Erythroblast (primary cell): ENCODE results near the gene TMEM236.

Source experiments
- DNase-seq, 2 experiments: peaks; one replicate each; lab custom pipeline; 2025; lab: John Stamatoyannopoulos, UW
- GATA1 ChIP-seq: IDR thresholded peaks from 2 replicates; pipeline ENCODE4 v1.6.1; 2011; ENCODE audit warnings: low read depth, mild to moderate bottlenecking, control low read depth, low read length, moderate library complexity
- POLR2A ChIP-seq: IDR thresholded peaks from 2 replicates; pipeline ENCODE4 v1.6.1; 2011; ENCODE audit warnings: mild to moderate bottlenecking, low read length

Gene TMEM236

GRCh38 chr10:17758896-17759295, 6.9 kb downstream of the TMEM236 start:
- no peak for DNase-seq
- no peak for TF ChIP-seq GATA1
- no peak for TF ChIP-seq POLR2A

- TF ChIP-seq GATA1 (no peak), POLR2A (no peak)
- DNase-seq, result no peak
Observed at GRCh38 chr10:17764142-17764541, 12.1 kb downstream of the TMEM236 start.

DNA sequence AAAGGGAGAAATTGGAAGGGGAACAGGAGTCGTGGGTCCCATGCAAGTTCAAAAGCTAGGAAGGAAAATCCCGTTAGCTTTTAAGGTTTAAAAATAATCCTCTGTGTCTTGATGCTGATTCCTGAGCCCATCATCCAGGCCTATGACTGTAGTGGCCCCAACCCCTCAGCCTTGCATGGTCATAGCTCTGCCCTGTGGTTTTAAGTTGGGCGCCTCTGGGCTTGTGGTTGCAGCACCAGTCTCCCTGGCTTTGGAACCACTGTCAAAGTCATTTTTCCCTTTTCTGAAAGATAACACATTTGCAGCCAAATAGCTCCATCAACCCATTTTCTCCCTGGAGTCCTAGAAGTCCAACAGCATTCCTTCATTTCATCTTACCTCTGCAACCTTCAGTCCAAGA, 13.6 kb downstream of the TMEM236 start:
- DNase-seq, result no peak

GRCh38 chr10:17766731-17767130, 14.7 kb downstream of the TMEM236 start:
- no peak for DNase-seq

More for the DNA sequence above, 13.6 kb downstream of the TMEM236 start:
- TF ChIP-seq POLR2A, result no peak
- no peak for TF ChIP-seq GATA1

GRCh38 chr10:17768496-17768895, 16.5 kb downstream of the TMEM236 start:
- DNase-seq, result no peak
- TF ChIP-seq POLR2A (no peak), GATA1 (no peak)

More at GRCh38 chr10:17766731-17767130, 14.7 kb downstream of the TMEM236 start:
- TF ChIP-seq POLR2A (no peak), GATA1 (no peak)

DNA sequence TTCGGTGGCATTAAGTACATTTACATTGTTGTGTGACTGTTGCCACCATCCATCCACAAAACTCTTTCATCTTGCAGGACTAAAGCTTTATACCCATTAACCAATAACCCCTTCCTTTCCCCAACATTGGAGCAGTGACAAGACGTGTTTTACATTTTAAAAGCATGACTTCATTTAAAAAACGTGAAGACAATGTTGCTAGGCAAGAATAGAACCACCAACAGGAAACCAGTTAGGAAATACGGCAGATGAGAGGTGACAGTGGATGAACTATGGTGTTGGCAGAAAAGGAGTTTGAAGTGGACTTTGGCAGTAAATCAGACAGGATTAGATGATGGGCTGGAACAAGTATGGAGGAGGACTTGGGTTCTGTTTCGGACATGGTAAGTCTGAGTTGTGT, 17.0 kb downstream of the TMEM236 start:
- no peak for DNase-seq
- TF ChIP-seq POLR2A, result no peak
- no peak for TF ChIP-seq GATA1

GRCh38 chr10:17771017-17771416, 19.0 kb downstream of the TMEM236 start:
- DNase-seq, result no peak

DNA sequence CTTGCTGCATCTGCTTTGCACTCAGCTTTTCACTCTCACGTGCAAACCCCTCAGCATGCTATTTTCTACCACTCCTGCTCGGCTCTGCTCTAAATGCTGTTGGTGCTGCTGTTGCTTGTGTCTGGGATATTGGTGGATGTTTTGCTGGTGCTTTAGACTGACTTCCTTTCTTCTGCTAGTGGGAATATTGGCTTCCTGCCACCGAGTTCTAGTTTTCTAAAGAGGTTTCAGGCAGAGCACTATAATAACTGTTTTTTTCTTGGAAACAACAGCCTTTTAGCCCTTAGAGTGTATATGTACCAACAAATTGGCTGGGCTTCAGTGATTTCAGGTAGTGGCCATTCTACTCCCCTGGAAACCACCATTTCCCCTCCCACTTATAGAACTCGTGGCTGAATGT, 27.8 kb downstream of the TMEM236 start:
- no peak for DNase-seq
- TF ChIP-seq GATA1 (no peak), POLR2A (no peak)

More at GRCh38 chr10:17771017-17771416, 19.0 kb downstream of the TMEM236 start:
- no peak for TF ChIP-seq POLR2A
- no peak for TF ChIP-seq GATA1

DNA sequence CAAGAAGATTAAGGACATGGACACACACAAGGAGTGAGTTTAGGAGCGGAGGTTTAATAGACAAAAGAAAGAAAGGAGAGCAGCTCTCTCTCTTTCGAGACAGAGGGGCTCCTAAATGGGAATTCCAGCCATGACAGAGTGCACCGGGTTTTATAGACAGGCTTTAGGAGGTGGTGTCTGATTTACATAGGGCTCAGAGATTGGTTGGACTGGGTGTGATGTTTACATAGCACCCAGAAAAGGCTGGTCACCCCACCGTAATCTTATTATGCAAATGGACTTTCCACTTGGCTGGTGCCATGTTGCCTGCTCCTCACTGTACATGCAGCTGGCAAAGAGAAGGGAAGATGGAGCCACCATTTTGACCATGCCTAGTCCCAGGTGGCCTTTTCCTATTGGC, 28.7 kb downstream of the TMEM236 start:
- TF ChIP-seq GATA1, result no peak
- TF ChIP-seq POLR2A, result no peak
- DNase-seq, result no peak

DNA sequence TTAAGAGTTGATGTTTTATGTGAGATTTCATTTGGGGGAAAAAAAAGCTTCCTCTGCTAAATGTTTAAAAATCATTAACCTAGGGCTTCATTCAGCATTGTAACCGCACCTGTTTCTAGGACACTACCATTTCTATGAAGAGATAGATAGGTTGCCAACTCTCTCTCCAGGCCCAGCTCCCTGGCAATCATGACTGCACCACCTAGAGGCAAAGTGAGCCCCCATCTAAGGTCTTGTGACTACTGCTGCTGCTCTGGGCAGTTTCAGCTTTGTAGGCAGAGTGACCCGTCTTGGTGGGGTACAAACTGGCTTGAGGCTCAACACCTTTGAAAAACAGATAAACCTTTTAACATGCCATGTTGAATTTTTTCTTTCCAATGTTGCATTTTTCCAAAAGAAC, 29.9 kb downstream of the TMEM236 start:
- peak; percentile 7 to 16 for DNase-seq
- no peak for TF ChIP-seq GATA1
- TF ChIP-seq POLR2A, result no peak

DNA sequence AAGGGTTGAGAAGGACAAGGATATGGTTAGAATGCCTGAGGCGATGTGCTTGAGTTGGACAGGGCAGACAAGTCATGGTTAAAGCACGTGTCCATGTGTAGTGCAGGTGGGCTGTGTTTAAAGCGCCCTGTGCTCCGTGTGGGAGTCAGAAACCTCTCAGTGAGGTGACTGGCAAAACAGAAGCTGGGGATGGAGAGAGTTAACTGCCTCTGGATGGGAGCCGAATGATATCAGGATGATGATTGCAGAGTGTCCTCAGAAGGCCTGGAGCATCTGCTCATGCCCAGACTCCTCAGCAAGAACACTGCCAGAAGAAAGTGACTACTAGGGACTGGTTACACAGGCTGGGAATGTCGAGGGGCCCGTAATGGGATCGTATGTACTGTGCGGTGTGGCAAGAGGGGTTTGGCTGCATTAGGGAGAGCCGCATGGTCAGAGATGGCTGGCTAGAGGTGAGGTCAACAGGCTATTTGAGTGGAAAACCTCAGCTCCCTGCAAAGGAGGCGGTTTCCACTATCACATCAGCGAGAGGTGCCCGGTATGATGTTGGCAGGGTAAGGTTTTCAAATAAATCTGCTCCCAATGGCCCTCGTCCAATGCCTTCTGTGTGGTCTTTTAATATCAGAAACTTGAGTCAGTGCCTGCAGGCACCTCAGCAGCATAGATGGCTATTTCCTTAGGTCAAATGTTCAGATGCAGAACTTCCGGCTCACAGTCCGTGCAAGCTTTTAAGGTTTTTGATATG, 31.1 kb downstream of the TMEM236 start:
- DNase-seq, result no peak

DNA sequence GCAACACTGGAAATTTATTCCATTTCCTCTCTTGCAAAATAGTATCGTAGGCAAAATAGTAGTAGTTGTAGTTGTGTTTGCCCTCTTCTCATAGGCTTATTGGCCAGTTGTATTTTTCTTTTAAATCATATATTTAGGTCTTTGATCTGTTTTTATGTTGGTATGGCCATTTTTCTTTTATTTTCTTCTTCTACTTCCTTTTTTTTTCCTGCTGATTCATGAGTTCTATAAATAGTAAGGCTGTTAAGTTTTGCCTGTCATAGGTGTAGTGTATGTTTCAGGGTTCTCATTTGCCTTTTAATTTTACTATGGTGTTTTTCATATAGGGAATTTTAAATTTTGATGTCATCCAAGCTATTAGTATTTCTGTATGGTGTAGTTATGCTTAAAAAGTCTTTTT, 31.8 kb downstream of the TMEM236 start:
- DNase-seq, result no peak
- TF ChIP-seq POLR2A, result no peak
- TF ChIP-seq GATA1, result no peak

More for the DNA sequence above, 31.1 kb downstream of the TMEM236 start:
- TF ChIP-seq POLR2A (no peak), GATA1 (no peak)

DNA sequence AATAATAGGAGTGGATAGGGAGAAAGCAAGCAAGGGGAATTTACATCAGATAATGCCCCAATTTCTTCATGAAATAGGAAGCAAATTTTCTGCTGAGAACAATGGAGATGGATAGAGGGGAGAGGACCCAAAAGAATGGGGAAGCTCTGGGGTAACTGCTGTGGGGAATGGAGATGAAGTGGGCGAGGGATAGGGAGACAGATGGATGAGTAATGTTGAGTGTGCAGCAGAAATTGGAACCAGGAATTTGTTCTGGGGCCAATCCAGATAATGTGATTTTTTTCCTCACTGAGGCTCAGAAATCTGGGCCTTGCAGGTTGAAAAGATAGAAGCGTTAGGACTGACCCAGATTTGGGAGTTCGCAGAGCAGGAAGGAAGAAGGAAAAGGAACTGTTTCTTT, 32.7 kb downstream of the TMEM236 start:
- no peak for DNase-seq
- no peak for TF ChIP-seq POLR2A
- no peak for TF ChIP-seq GATA1

DNA sequence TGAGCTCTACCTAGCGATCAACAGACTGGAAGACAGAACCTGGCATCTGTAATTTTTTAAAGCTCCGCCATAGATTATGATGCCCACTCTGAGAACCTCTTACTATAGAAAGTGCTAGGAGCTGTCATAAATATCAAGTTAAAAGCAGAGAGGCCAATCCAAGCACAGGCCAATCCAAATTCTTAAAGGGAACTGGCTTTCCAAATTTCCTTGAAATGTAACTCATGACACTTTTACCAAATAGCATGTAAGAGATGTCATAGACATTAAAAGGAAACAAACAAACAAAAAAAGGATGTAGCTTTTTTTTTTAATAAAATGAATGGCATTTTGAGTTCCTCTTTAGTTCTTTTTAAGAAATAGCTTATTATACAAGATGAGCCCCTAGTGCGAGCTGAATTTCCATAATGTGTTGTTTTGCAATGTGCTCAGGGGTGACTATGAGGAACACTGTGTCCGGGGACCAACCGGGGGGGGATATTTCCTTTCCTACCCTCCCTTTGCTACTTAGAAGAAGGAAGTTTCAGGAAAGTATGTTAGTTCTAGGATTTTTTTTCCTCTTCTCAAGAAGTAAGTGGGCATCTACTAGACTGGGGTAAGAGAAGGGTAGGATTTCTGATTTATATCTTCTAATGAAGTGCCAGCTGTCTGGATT, 33.4 kb downstream of the TMEM236 start:
- DNase-seq, result no peak
- TF ChIP-seq POLR2A, result no peak
- no peak for TF ChIP-seq GATA1
